ENCODE results near the gene TBC1D7. TPM values are rescaled to one million over a fixed set of nuclear protein-coding genes. Genes with fewer than 3 reads are reported as not detected.

TBC1D7 gene
- total RNA-seq, 1 experiment from 2014 or later, result 32.1 TPM

DNA sequence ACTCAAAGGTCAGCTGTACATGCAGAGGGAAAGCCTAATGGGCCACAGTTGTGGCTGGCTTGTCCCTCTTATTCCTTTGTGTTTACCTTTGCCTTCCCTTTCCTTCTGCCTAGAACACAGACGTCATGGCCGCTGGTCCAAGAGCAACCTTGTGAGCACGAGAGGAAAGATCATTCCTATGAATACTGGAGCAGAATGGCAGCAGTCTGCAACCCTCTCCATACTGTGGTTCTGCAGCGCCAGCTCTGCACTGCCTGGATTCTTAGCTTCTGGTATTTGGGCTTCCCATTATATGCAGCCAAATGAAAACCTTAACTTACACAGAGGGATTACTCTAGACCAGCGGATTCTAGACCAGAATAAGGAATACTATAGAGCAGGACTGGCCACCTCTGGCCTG is 12.4 kb downstream of the TBC1D7 start:
- peaks cover 40% of the 10 kb centered on the region for H3K36me3 ChIP-seq (ENCODE audit: insufficient read depth, low read length, poor library complexity, severe bottlenecking)
- no peaks in the 10 kb centered on the region for H3K9me3 ChIP-seq (ENCODE audit: low read depth, low read length, poor library complexity, severe bottlenecking)

DNA sequence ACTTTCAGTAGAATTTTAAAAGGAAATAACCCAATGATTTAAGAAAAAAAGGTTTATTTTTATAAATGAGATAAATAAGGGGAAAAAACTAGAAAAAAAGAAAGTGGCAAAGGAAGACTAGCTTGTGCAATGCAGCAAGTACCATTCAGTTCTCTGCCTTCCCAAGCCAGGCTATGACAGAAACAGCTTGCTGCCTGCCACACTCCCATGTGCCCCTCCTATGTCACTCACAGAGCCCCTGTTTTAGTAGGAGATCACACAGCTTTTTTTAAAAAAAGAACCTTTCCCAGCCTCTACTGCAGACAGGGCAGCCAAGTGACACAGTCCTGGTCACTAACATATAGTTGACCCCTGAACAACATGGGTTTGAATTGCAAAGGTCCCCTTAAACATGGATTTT is 13.5 kb downstream of the TBC1D7 start:
- Histone ChIP-seq H3K36me3 (ENCODE audit: insufficient read depth, low read length, poor library complexity, severe bottlenecking) (peaks cover 30% of the 10 kb centered on the region), H3K4me3 (ENCODE audit: low read depth, low read length, poor library complexity, severe bottlenecking) (no peak overlapping the region), H3K4me1 (ENCODE audit: insufficient read depth, low read length, poor library complexity, severe bottlenecking) (no peaks in the 10 kb centered on the region), H3K9me3 (ENCODE audit: low read depth, low read length, poor library complexity, severe bottlenecking) (no peaks in the 10 kb centered on the region), H3K27me3 (replicated peaks; ENCODE audit: insufficient read depth, low read depth, low read length, poor library complexity) (no peaks in the 10 kb centered on the region), H3K27ac (ENCODE audit: low read depth, low read length, poor library complexity, severe bottlenecking) (no peak overlapping the region)
- ChIA-PET POLR2A (ENCODE audit: low non-redundant PET) (no interaction called here), CTCF (no interaction called here)
- no TSS peak for BruUV-seq (replicated peaks)
- intact Hi-C loops (cut with micrococcal nuclease; ENCODE audit: unreplicated experiment), result no loop called here
- no peak for DNase-seq (ENCODE audit: low spot score)
- TF ChIP-seq CTCF (conservative IDR thresholded peaks at IDR 0.05; ENCODE audit: low read depth, low read length) (no peak), EZH2 (IDR thresholded peaks at IDR 0.05; ENCODE audit: borderline replicate concordance, low read depth, low read length, poor library complexity, severe bottlenecking) (no peak)

More for the DNA sequence above, 12.4 kb downstream of the TBC1D7 start:
- intact Hi-C loops (cut with micrococcal nuclease; ENCODE audit: unreplicated experiment), result no loop called here
- H3K4me1 ChIP-seq (ENCODE audit: insufficient read depth, low read length, poor library complexity, severe bottlenecking), result no peaks in the 10 kb centered on the region
- ChIA-PET POLR2A (ENCODE audit: low non-redundant PET) (no interaction called here), CTCF (no interaction called here)
- no peak for DNase-seq (ENCODE audit: low spot score)
- BruUV-seq (replicated peaks), result no TSS peak
- no peaks in the 10 kb centered on the region for H3K27me3 ChIP-seq (replicated peaks; ENCODE audit: insufficient read depth, low read depth, low read length, poor library complexity)
- TF ChIP-seq CTCF (conservative IDR thresholded peaks at IDR 0.05; ENCODE audit: low read depth, low read length) (no peak), EZH2 (IDR thresholded peaks at IDR 0.05; ENCODE audit: borderline replicate concordance, low read depth, low read length, poor library complexity, severe bottlenecking) (no peak)
- no peak overlapping the region for H3K4me3 ChIP-seq (ENCODE audit: low read depth, low read length, poor library complexity, severe bottlenecking)
- H3K27ac ChIP-seq (ENCODE audit: low read depth, low read length, poor library complexity, severe bottlenecking), result no peak overlapping the region

DNA sequence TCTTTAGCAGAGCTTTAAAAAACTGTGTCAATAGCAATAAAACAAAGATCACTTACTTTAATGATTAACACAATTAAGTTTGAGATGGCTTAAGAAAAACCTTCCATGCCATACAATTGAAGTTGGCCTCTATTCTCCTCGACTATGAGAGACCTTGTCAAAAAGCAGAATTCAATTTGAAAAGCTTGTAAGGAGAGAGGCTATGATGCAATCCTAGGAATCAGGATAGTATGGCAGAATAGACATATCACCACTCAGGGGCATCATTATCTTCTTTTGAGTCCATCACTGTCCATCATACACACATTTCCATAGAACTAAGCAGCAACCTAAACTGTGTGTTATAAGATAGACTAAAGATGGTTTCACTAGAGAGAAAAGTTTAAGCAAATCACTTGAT is 17.2 kb downstream of the TBC1D7 start:
- H3K27me3 ChIP-seq (replicated peaks; ENCODE audit: insufficient read depth, low read depth, low read length, poor library complexity), result no peaks in the 10 kb centered on the region
- H3K36me3 ChIP-seq (ENCODE audit: insufficient read depth, low read length, poor library complexity, severe bottlenecking), result peaks cover 24% of the 10 kb centered on the region
- no peak for TF ChIP-seq CTCF (conservative IDR thresholded peaks at IDR 0.05; ENCODE audit: low read depth, low read length)
- no peak for TF ChIP-seq EZH2 (IDR thresholded peaks at IDR 0.05; ENCODE audit: borderline replicate concordance, low read depth, low read length, poor library complexity, severe bottlenecking)
- POLR2A ChIA-PET (ENCODE audit: low non-redundant PET), result interaction anchor here (0.7 kb wide), 1 partner anchor 668 kb away, joined by 3 read pairs; no protein-coding TSS in a partner anchor
- no peaks in the 10 kb centered on the region for H3K4me1 ChIP-seq (ENCODE audit: insufficient read depth, low read length, poor library complexity, severe bottlenecking)
- H3K4me3 ChIP-seq (ENCODE audit: low read depth, low read length, poor library complexity, severe bottlenecking), result no peak overlapping the region
- DNase-seq (ENCODE audit: low spot score), result no peak
- no TSS peak for BruUV-seq (replicated peaks)
- CTCF ChIA-PET, result no interaction called here
- intact Hi-C loops (cut with micrococcal nuclease; ENCODE audit: unreplicated experiment), result no loop called here
- no peak overlapping the region for H3K27ac ChIP-seq (ENCODE audit: low read depth, low read length, poor library complexity, severe bottlenecking)
- H3K9me3 ChIP-seq (ENCODE audit: low read depth, low read length, poor library complexity, severe bottlenecking), result no peaks in the 10 kb centered on the region

Data from A673 (cell line).